GM18858 (cell line): ENCODE results near the gene GPA33.

ENCODE experiments used
- ATAC-seq: cut with Tn5 transposase; IDR thresholded peaks from one replicate; pipeline ENCODE4 v1.9.1; 2021; ENCODE audit not compliant: unreplicated experiment

GPA33 gene

GRCh38 chr1:167088746-167089417, 1.3 kb downstream of the GPA33 start:
- ATAC-seq = no peak

- no peak for ATAC-seq
These were observed 3.4 kb downstream of the GPA33 start for GRCh38 chr1:167086768-167087167.

- no peak for ATAC-seq
These were observed 4.1 kb downstream of the GPA33 start for GRCh38 chr1:167086033-167086432.

GRCh38 chr1:167084757-167085156, 5.4 kb downstream of the GPA33 start:
- ATAC-seq = no peak

- no peak for ATAC-seq
These were observed 6.3 kb downstream of the GPA33 start for GRCh38 chr1:167083871-167084270.

GRCh38 chr1:167083066-167083665, 7.0 kb downstream of the GPA33 start:
- no peak for ATAC-seq

GRCh38 chr1:167082511-167083027, 7.6 kb downstream of the GPA33 start:
- no peak for ATAC-seq

GRCh38 chr1:167081594-167082156, 8.5 kb downstream of the GPA33 start:
- no peak for ATAC-seq

- no peak for ATAC-seq
These were observed 12.3 kb downstream of the GPA33 start for GRCh38 chr1:167077868-167078210.

GRCh38 chr1:167077128-167077867, 12.9 kb downstream of the GPA33 start:
- no peak for ATAC-seq

GRCh38 chr1:167076136-167076710, 14.0 kb downstream of the GPA33 start:
- no peak for ATAC-seq

GRCh38 chr1:167071286-167071685, 18.9 kb downstream of the GPA33 start:
- ATAC-seq = no peak

GRCh38 chr1:167068761-167069160, 21.4 kb downstream of the GPA33 start:
- ATAC-seq = no peak

- no peak for ATAC-seq
These were observed 22.3 kb downstream of the GPA33 start for GRCh38 chr1:167067904-167068303.

- ATAC-seq = peak; percentile 69
These were observed 23.6 kb downstream of the GPA33 start for GRCh38 chr1:167066333-167067122.

- no peak for ATAC-seq
These were observed 24.7 kb downstream of the GPA33 start for GRCh38 chr1:167065471-167065870.

- ATAC-seq = no peak
These were observed 25.6 kb downstream of the GPA33 start for GRCh38 chr1:167064621-167065020.

- no peak for ATAC-seq
These were observed 29.1 kb downstream of the GPA33 start for GRCh38 chr1:167061073-167061464.

- no peak for ATAC-seq
These were observed 29.8 kb downstream of the GPA33 start for GRCh38 chr1:167060141-167061072.

GRCh38 chr1:167059809-167060107, 30.4 kb downstream of the GPA33 start:
- ATAC-seq = no peak
